Ovary (tissue), 9 donors: ENCODE data around the gene PANK3. TPM values are rescaled to one million over a fixed set of nuclear protein-coding genes. Genes with fewer than 3 reads are reported as not detected.
A peak's percentile ranks its signal among the peaks of the same experiment; 100 is the strongest.
"Not testable (repeated sequence)": the region's sequence is repeated elsewhere in the genome, so short reads cannot be mapped to it uniquely, and the experiment has no call there.

Experiments used
- DNase-seq, 5 donors: peaks; one replicate each; pipeline ENCODE4 v3.0.0-alpha.2; 2019 to 2020
- H3K27ac ChIP-seq, 2 donors: fragments of 200-600 bp; one replicate each; pipeline versions ENCODE4 v1.5.1 to v1.8.0; 2019 to 2022
- H3K27me3 ChIP-seq: fragments of 200-600 bp; one replicate; pipeline ENCODE4 v1.8.0; 2022
- H3K36me3 ChIP-seq: fragments of 200-600 bp; sonication (generic); one replicate; pipeline ENCODE4 v1.5.1; 2019
- H3K4me1 ChIP-seq: one replicate; pipeline ENCODE4 v1.8.1; 2013; ENCODE audit warnings: mild to moderate bottlenecking, moderate library complexity; ENCODE audit not compliant: insufficient read depth
- H3K4me3 ChIP-seq: fragments of 200-600 bp; sonication (generic); one replicate; pipeline ENCODE4 v1.5.1; 2017
- H3K9me3 ChIP-seq, 2 donors: fragments of 200-600 bp in 1 of 2; sonication (generic) in 1 of 2; one replicate each; pipeline versions ENCODE4 v1.5.1 to v1.8.1; 2013 to 2019; ENCODE audit warnings: mild to moderate bottlenecking in 1 of 2, moderate library complexity in 1 of 2
- CTCF ChIP-seq, 3 donors: fragments of 450-650 bp in 2 of 3; fragments of 200-600 bp in 1 of 3; IDR thresholded peaks; one replicate each; pipeline versions ENCODE4 v1.5.1 to v1.8.0; 2016 to 2022; ENCODE audit warnings: antibody characterized with exemption in 3 of 3, mild to moderate bottlenecking in 1 of 3
- EP300 ChIP-seq: sonication (generic); formaldehyde crosslinking; IDR thresholded peaks from one replicate; pipeline ENCODE4 v1.6.1; 2017; ENCODE audit warnings: antibody characterized with exemption
- POLR2A ChIP-seq: fragments of 450-650 bp; IDR thresholded peaks from one replicate; pipeline ENCODE4 v1.6.1; 2017; ENCODE audit warnings: antibody characterized with exemption, mild to moderate bottlenecking, moderate library complexity
- WGBS, 3 donors: extraction: QIAGEN DNeasy Blood & Tissue Kit in 1 of 3; methylation state at CpG; one replicate each; pipeline versions ENCODE4 v1.1.5 to v1.1.7; 2013 to 2017; 5-methylcytosine and 5-hydroxymethylcytosine counted together
- intact Hi-C, 4 donors: fragments of 100-400 bp; cut with DNase I; formaldehyde crosslinking; loops; one replicate each; pipeline versions ENCODE4 v1.11.0 to v1.15.1; 2022 to 2023
- polyA plus RNA-seq, 2 donors: library from polyadenylated mRNA; stranded (reverse); fragments of 200-250 nt in 1 of 2; fragments of 350-450 nt in 1 of 2; fragmentation: Illumina TruSeq in 1 of 2; extraction: RNeasy Lipid Tissue Mini Kit (QIAGEN cat#74804) in 1 of 2; gene quantifications; one replicate each; pipeline ENCODE4 v1.2.3, GENCODE V29; 2013 to 2014
- total RNA-seq, 7 donors: library from RNA; depleted of rRNA in 2 of 7; stranded (reverse); fragments of >200 nt in 2 of 7; fragmentation: NEBNext Ultra II Directional in 3 of 7; extraction: Animal tissue kit (Norgen Biotek cat#: 25700) in 3 of 7; gene quantifications; one replicate each; pipeline versions ENCODE4 v1.1.0 to v1.2.4, GENCODE V29; 2016 to 2023
- donor health status: DM: no; HTN: no; CAD: no; lungs with moderate emphysema.
- donor health status: DM: no; HTN: no; CAD: no.
- donor health status: Bipolar disorder and iron deficiency.
- donor health status: DM: yes; HTN: yes; CAD: no.
- donor health status: DM: no; HTN: no; CAD: no.
- donor health status: DM: yes; HTN: yes; CAD: no.

Gene PANK3
- total and polyA plus RNA-seq, 9 donors: 8.3 to 59.1 (median 35.7) TPM

GRCh38 chr5:168583742-168584482, 4.7 kb upstream of the PANK3 start:
- no peaks in the 10 kb centered on the region for H3K27me3 ChIP-seq
- H3K4me3 ChIP-seq: no peak overlapping the region
- DNase-seq: no peak
- TF ChIP-seq EP300: no peak
- no peak for TF ChIP-seq POLR2A
- no peak for TF ChIP-seq CTCF (IDR thresholded peaks at IDR 0.05)
- H3K36me3 ChIP-seq: no peaks in the 10 kb centered on the region
- intact Hi-C loops: no loop called here
- no peaks in the 10 kb centered on the region for H3K9me3 ChIP-seq
- peaks cover 3% of the 10 kb centered on the region for H3K4me1 ChIP-seq
- no peak overlapping the region for H3K27ac ChIP-seq
- WGBS, 3 donors: 68 to 75% (median 73%) methylated on average over 2 of the region's 2 CpGs

GRCh38 chr5:168580814-168581469, 1.8 kb upstream of the PANK3 start:
- H3K27ac ChIP-seq, DNase-seq, H3K9me3 ChIP-seq: not testable (repeated sequence)

GRCh38 chr5:168580227-168580508, 1.0 kb upstream of the PANK3 start:
- no peak for DNase-seq
- H3K27ac ChIP-seq: peak overlapping the region in 1 of 2 donors; percentile 93
- intact Hi-C loops: no loop called here
- no peaks in the 10 kb centered on the region for H3K27me3 ChIP-seq
- TF ChIP-seq CTCF (IDR thresholded peaks at IDR 0.05) (no peak), POLR2A (no peak), EP300 (no peak)
- peak overlapping the region; percentile 66 for H3K4me3 ChIP-seq
- 9 to 18% (median 18%) methylated on average over 3 of the region's 3 CpGs for WGBS, 3 donors
- no peaks in the 10 kb centered on the region for H3K36me3 ChIP-seq
- H3K9me3 ChIP-seq: no peaks in the 10 kb centered on the region
- H3K4me1 ChIP-seq: peaks cover 4% of the 10 kb centered on the region

More at GRCh38 chr5:168580814-168581469, 1.8 kb upstream of the PANK3 start:
- H3K36me3 ChIP-seq, H3K27me3 ChIP-seq, H3K4me3 ChIP-seq, H3K4me1 ChIP-seq, intact Hi-C loops: not testable (repeated sequence)
- 81 to 85% (median 84%) methylated on average over 7 of the region's 7 CpGs for WGBS, 3 donors

GRCh38 chr5:168579488-168580226, 489 bp upstream of the PANK3 start:
- Histone ChIP-seq H3K27me3 (no peaks in the 10 kb centered on the region), H3K4me3 (peak overlapping the region; percentile 66), H3K27ac (peak overlapping the region; percentile 93 to 97), H3K36me3 (no peaks in the 10 kb centered on the region), H3K9me3 (no peaks in the 10 kb centered on the region), H3K4me1 (peaks cover 4% of the 10 kb centered on the region)
- DNase-seq: peak; percentile 96 to 98 (median 98)
- intact Hi-C loops: no loop called here
- TF ChIP-seq POLR2A (peak; percentile 88), CTCF (IDR thresholded peaks at IDR 0.05) (no peak), EP300 (no peak)
- WGBS, 3 donors: 1% methylated on average over 39 to 52 of the region's 52 CpGs
